ENCODE measurements around the gene HOXB4.

Gene HOXB4

GRCh38 chr17:48589060-48589830 lies 11.1 kb upstream of the HOXB4 start:
- no peak for DNase-seq

- no peak for DNase-seq
Observed at GRCh38 chr17:48588528-48588927, 10.4 kb upstream of the HOXB4 start.

GRCh38 chr17:48588074-48588415 lies 9.9 kb upstream of the HOXB4 start:
- DNase-seq = no peak

- DNase-seq = peak; percentile 93 to 95
Observed at GRCh38 chr17:48587276-48588073, 9.3 kb upstream of the HOXB4 start.

- peak; percentile 54 to 63 for DNase-seq
Observed at GRCh38 chr17:48586355-48587258, 8.5 kb upstream of the HOXB4 start.

GRCh38 chr17:48584223-48584741 lies 6.1 kb upstream of the HOXB4 start:
- no peak for DNase-seq

- no peak for DNase-seq
Observed at GRCh38 chr17:48583708-48584222, 5.6 kb upstream of the HOXB4 start.

GRCh38 chr17:48582750-48583069 lies 4.6 kb upstream of the HOXB4 start:
- no peak for DNase-seq

- no peak for DNase-seq
Observed at GRCh38 chr17:48579760-48580554, 1.8 kb upstream of the HOXB4 start.

GRCh38 chr17:48579471-48579759 lies 1.3 kb upstream of the HOXB4 start:
- DNase-seq = no peak

- no peak for DNase-seq
Observed at GRCh38 chr17:48578616-48579470, 693 bp upstream of the HOXB4 start.

- DNase-seq = no peak
Observed at GRCh38 chr17:48577330-48577945, 712 bp downstream of the HOXB4 start.

- no peak for DNase-seq
Observed at GRCh38 chr17:48576479-48577309, 1.5 kb downstream of the HOXB4 start.

- DNase-seq = no peak
Observed at GRCh38 chr17:48575673-48576478, 2.3 kb downstream of the HOXB4 start.

- DNase-seq = peak; percentile 47 to 55
Observed at GRCh38 chr17:48575066-48575582, 3.0 kb downstream of the HOXB4 start.

GRCh38 chr17:48574505-48575065 lies 3.6 kb downstream of the HOXB4 start:
- DNase-seq = no peak

- DNase-seq = no peak
Observed at GRCh38 chr17:48571826-48572417, 6.2 kb downstream of the HOXB4 start.
